ENCODE data around the gene GGT6. TPM values are rescaled to one million over a fixed set of nuclear protein-coding genes. Genes with fewer than 3 reads are reported as not detected.

Gene GGT6
- total RNA-seq, 1 experiment from 2014 or later, result not detected

GRCh38 chr17:4555873-4556759, 4.3 kb downstream of the GGT6 start:
- Histone ChIP-seq H3F3A (ENCODE audit: low read length, unreplicated experiment) (no peaks in the 10 kb centered on the region), H2AFZ (ENCODE audit: low read length) (peak overlapping the region; percentile 74), H3K4me2 (ENCODE audit: low read length) (peak overlapping the region; percentile 98), H3K9me3 (ENCODE audit: low read length) (no peaks in the 10 kb centered on the region), H3K9me2 (replicated peaks; ENCODE audit: low read length) (no peaks in the 10 kb centered on the region), H3K27ac (ENCODE audit: low read length) (no peak overlapping the region), H3K27me3 (ENCODE audit: low read length) (no peaks in the 10 kb centered on the region), H3K36me3 (ENCODE audit: low read depth, low read length) (peaks cover 21% of the 10 kb centered on the region; the same call in 1 of the 2 replicates), H3K9ac (ENCODE audit: low read length) (peak overlapping the region; percentile 99), H3K4me1 (ENCODE audit: insufficient read depth, low read length) (peaks cover 9% of the 10 kb centered on the region; the same call in 1 of the 2 replicates), H3K4me3 (ENCODE audit: low read length) (peak overlapping the region; percentile 98), H3K79me2 (ENCODE audit: low read length) (peaks cover 38% of the 10 kb centered on the region), H4K20me1 (ENCODE audit: low read length) (no peaks in the 10 kb centered on the region)
- DNase-seq, result no peak
- CTCF ChIA-PET, result no interaction called here
- POLR2A ChIA-PET (ENCODE audit: unreplicated experiment), result no interaction called here
- TF ChIP-seq EZH2phosphoT487 (IDR thresholded peaks at IDR 0.05; ENCODE audit: borderline replicate concordance, low read length) (no peak), CTCF (conservative IDR thresholded peaks at IDR 0.05; ENCODE audit: low read depth, low read length) (no peak), EZH2 (IDR thresholded peaks at IDR 0.05; ENCODE audit: low read length, unreplicated experiment) (no peak)
- no TSS peak for BruUV-seq (replicated peaks)
- intact Hi-C loops (cut with micrococcal nuclease), result no loop called here
- no peak for ATAC-seq

GRCh38 chr17:4554997-4555799, 5.2 kb downstream of the GGT6 start, which contains the start of gene MYBBP1A:
MYBBP1A (minus strand) TSS chr17:4555384; CDS start chr17:4555324, 60 bp downstream.
- ChIA-PET CTCF (no interaction called here), POLR2A (ENCODE audit: unreplicated experiment) (no interaction called here)
- ATAC-seq (peak; percentile 96), DNase-seq (peak; percentile 93)
- Histone ChIP-seq H3F3A (ENCODE audit: low read length, unreplicated experiment) (no peaks in the 10 kb centered on the region), H3K4me2 (ENCODE audit: low read length) (peak within 1 kb of the TSS; percentile 98), H3K79me2 (ENCODE audit: low read length) (peaks cover 45% of the 10 kb centered on the region), H3K27me3 (ENCODE audit: low read length) (no peaks in the 10 kb centered on the region), H3K36me3 (ENCODE audit: low read depth, low read length) (peaks cover 30% of the 10 kb centered on the region; the same call in 1 of the 2 replicates), H3K9ac (ENCODE audit: low read length) (peak within 1 kb of the TSS; percentile 99), H3K4me1 (ENCODE audit: insufficient read depth, low read length) (peaks cover 9% of the 10 kb centered on the region; the same call in 1 of the 2 replicates), H3K9me3 (ENCODE audit: low read length) (no peaks in the 10 kb centered on the region), H3K27ac (ENCODE audit: low read length) (peak within 1 kb of the TSS; percentile 51), H4K20me1 (ENCODE audit: low read length) (no peaks in the 10 kb centered on the region), H3K9me2 (replicated peaks; ENCODE audit: low read length) (no peaks in the 10 kb centered on the region), H2AFZ (ENCODE audit: low read length) (peak within 1 kb of the TSS; percentile 75), H3K4me3 (ENCODE audit: low read length) (peak within 1 kb of the TSS; percentile 98)
- TF ChIP-seq EZH2phosphoT487 (IDR thresholded peaks at IDR 0.05; ENCODE audit: borderline replicate concordance, low read length) (no peak), EZH2 (IDR thresholded peaks at IDR 0.05; ENCODE audit: low read length, unreplicated experiment) (no peak), CTCF (conservative IDR thresholded peaks at IDR 0.05; ENCODE audit: low read depth, low read length) (no peak)
- BruUV-seq (replicated peaks), result TSS peak; percentile 63
- intact Hi-C loops (cut with micrococcal nuclease), result no loop called here

All from PC-3 (cell line).